Ishikawa (cell line): ENCODE data around the gene CEACAM6.

Experiments
- CEBPB ChIP-seq: IDR thresholded peaks from 2 replicates; pipeline ENCODE4 v1.6.1; 2012
- CREB1 ChIP-seq: IDR thresholded peaks from 2 replicates; pipeline ENCODE4 v1.6.1; 2012; ENCODE audit warnings: low read depth
- EGR1 ChIP-seq: IDR thresholded peaks from 2 replicates; pipeline ENCODE4 v1.6.1; 2012
- EP300 ChIP-seq: IDR thresholded peaks from 2 replicates; pipeline ENCODE4 v1.6.1; 2012; ENCODE audit warnings: borderline replicate concordance
- FOXM1 ChIP-seq: IDR thresholded peaks from 2 replicates; pipeline ENCODE4 v1.6.1; 2012; ENCODE audit warnings: low read depth, borderline replicate concordance
- NFIC ChIP-seq: IDR thresholded peaks from 2 replicates; pipeline ENCODE4 v1.6.1; 2012
- RAD21 ChIP-seq: IDR thresholded peaks from 2 replicates; pipeline ENCODE4 v1.6.1; 2012; ENCODE audit warnings: low read depth
- REST ChIP-seq: IDR thresholded peaks from 2 replicates; pipeline ENCODE4 v1.6.1; 2012; ENCODE audit warnings: low read depth, mild to moderate bottlenecking
- TAF1 ChIP-seq: IDR thresholded peaks from 2 replicates; pipeline ENCODE4 v1.6.1; 2012; ENCODE audit warnings: low read depth, mild to moderate bottlenecking
- TCF12 ChIP-seq: IDR thresholded peaks from 2 replicates; pipeline ENCODE4 v1.6.1; 2012; ENCODE audit warnings: low read depth
- TEAD4 ChIP-seq: IDR thresholded peaks from 2 replicates; pipeline ENCODE4 v1.6.1; 2012
- YY1 ChIP-seq: IDR thresholded peaks from 2 replicates; pipeline ENCODE4 v1.6.1; 2012; ENCODE audit warnings: low read depth
- ZBTB7A ChIP-seq: IDR thresholded peaks from 2 replicates; pipeline ENCODE4 v1.6.1; 2012; ENCODE audit warnings: low read depth
- TF ChIP-seq, protein P1 (sequence below): IDR thresholded peaks from 2 replicates; pipeline ENCODE4 v1.6.1; 2012
- TF ChIP-seq, protein P2 (sequence below): IDR thresholded peaks from 2 replicates; pipeline ENCODE4 v1.6.1; 2012

The CEACAM6 gene

DNA sequence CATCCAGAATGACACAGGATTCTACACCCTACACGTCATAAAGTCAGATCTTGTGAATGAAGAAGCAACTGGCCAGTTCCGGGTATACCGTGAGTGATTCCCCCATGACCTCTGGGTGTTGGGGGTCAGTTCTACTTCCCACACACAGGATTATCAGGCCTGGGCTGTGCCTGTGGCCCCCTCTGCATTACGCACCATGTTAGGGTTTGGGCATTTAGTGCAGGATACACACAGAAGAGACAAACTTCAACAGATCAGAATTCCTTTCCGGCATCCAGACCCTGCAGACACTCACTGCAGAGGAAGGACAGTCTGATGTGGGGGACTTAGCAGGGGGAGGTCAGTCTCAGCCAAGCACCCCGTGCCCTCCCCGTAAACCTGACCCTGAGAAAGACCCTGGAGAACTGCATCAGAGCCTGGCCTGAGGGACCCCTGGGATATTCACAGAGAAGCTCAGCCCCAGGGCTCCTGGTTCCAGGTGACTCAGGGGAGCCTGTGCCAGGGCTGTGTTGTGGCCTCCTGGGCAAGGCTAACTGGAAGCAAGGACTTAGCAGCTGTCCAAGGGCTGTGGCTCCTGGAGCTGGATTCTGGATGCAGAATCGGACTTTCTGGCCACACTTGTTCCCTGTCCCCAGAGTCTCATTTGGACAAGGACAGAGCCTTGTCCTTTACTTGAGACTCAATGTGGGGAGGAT lies 45.2 kb upstream of the CEACAM6 start:
- TF ChIP-seq NFIC (no peak), RAD21 (no peak), CREB1 (no peak), TCF12 (no peak), FOXM1 (no peak), YY1 (no peak)

DNA sequence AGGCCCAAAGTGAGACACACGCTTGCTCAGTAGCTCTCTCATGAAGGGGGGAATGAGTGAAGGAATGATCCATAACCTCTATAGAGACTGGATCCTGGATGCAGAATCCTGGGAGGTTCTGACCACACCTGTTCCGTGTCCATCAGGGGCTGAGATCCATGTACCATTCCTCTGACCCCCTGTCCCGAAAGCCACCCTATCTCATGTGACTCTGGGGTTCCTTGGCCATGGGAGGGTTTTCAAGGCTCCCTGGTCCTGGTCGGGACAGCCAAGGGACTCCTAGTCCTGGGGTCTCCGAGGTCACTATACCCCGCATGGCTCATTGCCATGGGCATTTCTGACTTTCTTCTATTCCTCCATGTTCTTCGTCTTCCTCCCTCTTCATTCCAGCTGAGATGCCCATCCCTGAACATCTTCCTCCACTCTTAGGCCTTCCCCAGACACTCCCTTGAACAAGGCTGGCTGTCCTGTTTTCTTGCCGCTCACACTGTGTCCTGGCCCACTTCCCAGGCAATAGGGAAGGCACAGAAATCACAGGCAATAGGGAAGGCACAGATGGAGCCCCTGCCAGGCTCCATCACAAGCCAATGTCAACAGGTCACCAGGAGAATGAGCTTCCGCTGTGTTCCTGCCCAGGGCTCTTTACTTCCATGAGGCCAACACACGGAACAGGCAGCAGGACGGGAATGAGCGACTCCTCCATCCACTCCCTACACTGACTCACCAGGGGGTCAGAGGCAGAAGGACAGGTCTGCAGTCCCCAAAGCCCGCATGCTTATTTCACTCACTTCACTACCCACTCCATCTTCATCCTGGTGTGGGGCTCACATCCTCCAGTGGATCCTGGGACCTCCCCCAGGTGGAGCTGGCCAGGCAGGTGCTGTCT lies 43.7 kb upstream of the CEACAM6 start:
- TF ChIP-seq TCF12 (no peak), RAD21 (no peak), YY1 (no peak)
- TF ChIP-seq, protein P1, sequence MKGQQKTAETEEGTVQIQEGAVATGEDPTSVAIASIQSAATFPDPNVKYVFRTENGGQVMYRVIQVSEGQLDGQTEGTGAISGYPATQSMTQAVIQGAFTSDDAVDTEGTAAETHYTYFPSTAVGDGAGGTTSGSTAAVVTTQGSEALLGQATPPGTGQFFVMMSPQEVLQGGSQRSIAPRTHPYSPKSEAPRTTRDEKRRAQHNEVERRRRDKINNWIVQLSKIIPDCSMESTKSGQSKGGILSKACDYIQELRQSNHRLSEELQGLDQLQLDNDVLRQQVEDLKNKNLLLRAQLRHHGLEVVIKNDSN: no peak

GRCh38 chr19:41714598-41714997 lies 40.7 kb upstream of the CEACAM6 start:
- no peak for TF ChIP-seq NFIC

- TF ChIP-seq RAD21 (no peak), CEBPB (no peak), NFIC (no peak), CREB1 (no peak), TEAD4 (no peak), TAF1 (no peak), EP300 (no peak), REST (no peak), ZBTB7A (no peak), EGR1 (no peak), FOXM1 (no peak), TCF12 (no peak), YY1 (no peak)
- TF ChIP-seq, protein P2, sequence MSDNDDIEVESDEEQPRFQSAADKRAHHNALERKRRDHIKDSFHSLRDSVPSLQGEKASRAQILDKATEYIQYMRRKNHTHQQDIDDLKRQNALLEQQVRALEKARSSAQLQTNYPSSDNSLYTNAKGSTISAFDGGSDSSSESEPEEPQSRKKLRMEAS: no peak
- TF ChIP-seq, protein P1: no peak
Measured at GRCh38 chr19:41718761-41719160, 36.6 kb upstream of the CEACAM6 start.

DNA sequence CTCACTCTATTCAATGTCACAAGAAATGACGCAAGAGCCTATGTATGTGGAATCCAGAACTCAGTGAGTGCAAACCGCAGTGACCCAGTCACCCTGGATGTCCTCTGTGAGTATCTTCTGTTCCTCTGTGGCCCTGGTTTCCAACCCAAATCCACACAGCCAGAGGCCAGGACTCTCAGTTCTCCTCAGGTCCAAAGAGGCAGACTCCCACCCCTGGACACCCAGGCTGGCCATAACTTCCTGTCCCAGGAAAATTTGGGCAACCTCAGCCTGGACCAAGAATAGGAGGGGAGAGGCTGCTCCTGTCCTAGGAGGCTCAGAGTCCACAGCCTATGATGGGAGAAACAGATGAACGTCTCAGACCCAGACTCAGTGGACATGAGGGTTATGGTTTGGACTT lies 35.2 kb upstream of the CEACAM6 start:
- TF ChIP-seq CREB1: no peak

GRCh38 chr19:41726493-41726892 lies 28.8 kb upstream of the CEACAM6 start:
- TF ChIP-seq FOXM1 (no peak), CEBPB (no peak), REST (no peak), ZBTB7A (no peak), YY1 (no peak), RAD21 (no peak), NFIC (no peak), TEAD4 (no peak), EP300 (no peak), TCF12 (no peak), TAF1 (no peak), EGR1 (no peak), CREB1 (no peak)
- TF ChIP-seq, protein P2: no peak
- TF ChIP-seq, protein P1: no peak
